GM12878 (cell line): ENCODE results near the gene MTMR10. TPM values are rescaled to one million over a fixed set of nuclear protein-coding genes. Genes with fewer than 3 reads are reported as not detected.
A peak's percentile ranks its signal among the peaks of the same experiment; 100 is the strongest.

Experiments
- CEBPB ChIP-seq, 2 experiments: fragments of 150-350 bp in 1 of 2; IDR thresholded peaks; 2 replicates each; pipeline ENCODE4 v1.6.1; 2012 to 2014; ENCODE audit warnings: low read depth in 2 of 2, low read length in 2 of 2, borderline replicate concordance in 1 of 2, inconsistent platforms in 1 of 2
- CHD4 ChIP-seq: fragments of 200-600 bp; sonication (generic); IDR thresholded peaks from 2 replicates; pipeline ENCODE4 v1.6.1; 2016; ENCODE audit warnings: mild to moderate bottlenecking
- CREB1 ChIP-seq: IDR thresholded peaks from 2 replicates; pipeline ENCODE4 v1.6.1; 2012; ENCODE audit warnings: low read depth, mild to moderate bottlenecking, inconsistent platforms
- DPF2 ChIP-seq: fragments of 450-650 bp; IDR thresholded peaks from 2 replicates; pipeline ENCODE4 v1.6.1; 2017; ENCODE audit warnings: mild to moderate bottlenecking
- FOXK2 ChIP-seq: fragments of 450-650 bp; IDR thresholded peaks from 2 replicates; pipeline ENCODE4 v1.6.1; 2017; ENCODE audit warnings: mild to moderate bottlenecking, moderate library complexity
- IKZF2 ChIP-seq, 2 experiments: fragments of 450-650 bp; IDR thresholded peaks; 2 replicates each; pipeline ENCODE4 v1.6.1; 2017; ENCODE audit warnings: mild to moderate bottlenecking in 2 of 2, moderate library complexity in 2 of 2
- IRF4 ChIP-seq: IDR thresholded peaks from 2 replicates; pipeline ENCODE4 v1.6.1; 2011; ENCODE audit warnings: low read depth, low read length
- JUNB ChIP-seq: IDR thresholded peaks from 2 replicates; pipeline ENCODE4 v1.6.1; 2016; ENCODE audit warnings: antibody characterized with exemption, mild to moderate bottlenecking
- MEF2A ChIP-seq: IDR thresholded peaks from 2 replicates; pipeline ENCODE4 v1.6.1; 2011; ENCODE audit warnings: low read depth, mild to moderate bottlenecking, low read length, moderate library complexity; ENCODE audit not compliant: insufficient read depth
- MXI1 ChIP-seq: fragments of 150-350 bp; IDR thresholded peaks from 2 replicates; pipeline ENCODE4 v1.6.1; 2011; ENCODE audit warnings: low read depth, mild to moderate bottlenecking, inconsistent platforms, low read length, improper control_type of control experiment
- POLR2A ChIP-seq: IDR thresholded peaks from 2 replicates; pipeline ENCODE4 v1.6.1; 2011; ENCODE audit warnings: low read depth, mild to moderate bottlenecking, low read length
- POLR2AphosphoS5 ChIP-seq: IDR thresholded peaks from 2 replicates; pipeline ENCODE4 v1.6.1; 2011; ENCODE audit warnings: mild to moderate bottlenecking, low read length, inconsistent platforms
- RELA ChIP-seq: fragments of 450-650 bp; IDR thresholded peaks from 2 replicates; pipeline ENCODE4 v1.8.0; 2014; ENCODE audit warnings: borderline replicate concordance; ENCODE audit not compliant: partially characterized antibody
- RUNX3 ChIP-seq: IDR thresholded peaks from 2 replicates; pipeline ENCODE4 v1.6.1; 2012; ENCODE audit warnings: low read length, inconsistent platforms
- SMARCA5 ChIP-seq: fragments of 450-650 bp; IDR thresholded peaks from 2 replicates; pipeline ENCODE4 v1.6.1; 2017; ENCODE audit warnings: mild to moderate bottlenecking
- SMC3 ChIP-seq: IDR thresholded peaks from 2 replicates; pipeline ENCODE4 v1.6.1; 2011; ENCODE audit warnings: low read length, improper control_type of control experiment, borderline replicate concordance
- SREBF1 ChIP-seq: IDR thresholded peaks from 2 replicates; pipeline ENCODE4 v1.6.1; 2012; ENCODE audit warnings: mild to moderate bottlenecking, low read length
- STAT1 ChIP-seq: fragments of 450-650 bp; conservative IDR thresholded peaks from 2 replicates; pipeline ENCODE4 v1.6.1; 2014; ENCODE audit warnings: antibody characterized with exemption, mild to moderate bottlenecking
- SUPT20H ChIP-seq: IDR thresholded peaks from 2 replicates; pipeline ENCODE4 v1.6.1; 2011; ENCODE audit warnings: low read depth, mild to moderate bottlenecking, low read length, moderate library complexity, borderline replicate concordance; ENCODE audit not compliant: control insufficient read depth
- ZNF207 ChIP-seq: fragments of 450-650 bp; IDR thresholded peaks from 2 replicates; pipeline ENCODE4 v1.6.1; 2014; ENCODE audit warnings: antibody characterized with exemption, mild to moderate bottlenecking, borderline replicate concordance
- ZNF24 ChIP-seq: fragments of 450-650 bp; IDR thresholded peaks from 2 replicates; pipeline ENCODE4 v1.6.1; 2017; ENCODE audit warnings: antibody characterized with exemption, mild to moderate bottlenecking
- ZNF274 ChIP-seq: IDR thresholded peaks from one replicate; pipeline ENCODE4 v1.8.0; 2011; ENCODE audit not compliant: insufficient read length, insufficient read depth
- ZNF384 ChIP-seq: IDR thresholded peaks from 2 replicates; pipeline ENCODE4 v1.6.1; 2012; ENCODE audit warnings: low read depth, mild to moderate bottlenecking, low read length, improper control_type of control experiment, borderline replicate concordance
- polyA plus RNA-seq, 11 experiments: library from polyadenylated mRNA; depleted of rRNA in 4 of 11; unstranded in 6 of 11; stranded (reverse) in 5 of 11; fragments of >200 nt; fragmentation: Nextera tagmentation in 4 of 11; fragmentation: Illumina TruSeq in 1 of 11; extraction: Ambion mirVana in 4 of 11; extraction: Trizol in 1 of 11; gene quantifications; 1 replicate in 1 of 11; 2 replicates in 10 of 11; pipeline versions ENCODE4 v1.2.1 to v1.2.3, GENCODE V29; 2011 to 2016; ENCODE audit warnings: inconsistent platforms in 2 of 11, missing spikeins in 2 of 11, low read depth in 1 of 11
- total RNA-seq, 4 experiments: library from RNA; depleted of rRNA in 3 of 4; stranded (reverse); fragments of >200 nt in 3 of 4; fragmentation: Illumina TruSeq in 1 of 4; extraction: Trizol in 1 of 4; gene quantifications; 2 replicates each; pipeline versions ENCODE4 v1.2.1 to v1.2.3, GENCODE V29; 2013 to 2021
- TF ChIP-seq, protein P1 (sequence below): fragments of 450-650 bp; IDR thresholded peaks from 2 replicates; pipeline ENCODE4 v1.6.1; 2017; ENCODE audit warnings: antibody characterized with exemption, mild to moderate bottlenecking, moderate library complexity
- TF ChIP-seq, protein P2 (sequence below): IDR thresholded peaks from 2 replicates; pipeline ENCODE4 v1.6.1; 2011; ENCODE audit warnings: low read depth, low read length, improper control_type of control experiment, borderline replicate concordance

MTMR10 gene
- total and polyA plus RNA-seq, 10 of the 15 experiments (the other 5 are each of a cell fraction or from before 2014, with no cell fraction given): 1.9 to 13.6 (median 8.9) TPM

DNA sequence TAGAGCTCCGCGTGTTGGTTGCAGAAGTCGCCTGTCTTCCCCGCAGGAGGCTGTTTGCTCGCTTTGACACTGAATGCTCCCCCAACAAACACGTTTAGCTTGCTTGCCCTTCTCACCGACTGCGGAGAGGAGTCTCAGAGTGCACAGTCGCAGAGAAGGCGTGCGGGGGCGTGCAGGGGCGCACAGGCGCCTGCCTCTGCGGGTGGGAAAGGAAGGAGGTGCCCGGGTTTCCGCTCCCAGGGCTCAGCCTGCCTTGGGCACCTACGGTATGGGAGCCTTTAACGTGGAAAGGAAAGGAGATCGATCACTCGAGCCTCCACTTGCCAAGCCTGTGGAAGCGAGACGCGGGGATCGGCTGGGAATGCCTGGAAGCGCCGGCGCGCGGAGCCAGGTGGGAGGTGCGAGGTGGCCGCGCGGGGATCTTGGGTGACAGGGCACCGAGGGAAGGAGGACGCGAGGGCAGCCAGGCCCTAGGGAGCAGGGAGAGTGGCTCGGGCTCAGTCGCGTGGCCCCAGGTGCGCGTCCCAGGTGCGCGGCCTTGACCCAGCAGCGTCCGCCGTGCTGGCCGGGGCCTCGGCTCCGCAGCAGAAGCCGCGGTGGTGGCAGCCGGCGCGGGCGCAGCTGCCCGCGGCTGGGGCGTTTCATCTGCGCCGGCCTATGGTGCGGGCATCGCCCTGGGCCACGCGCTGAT lies 87.8 kb downstream of the MTMR10 start, which contains the start of gene FAN1 (continued):
- TF ChIP-seq DPF2: peak; percentile 79; the same call in 1 of the 2 replicates
- TF ChIP-seq, protein P1, sequence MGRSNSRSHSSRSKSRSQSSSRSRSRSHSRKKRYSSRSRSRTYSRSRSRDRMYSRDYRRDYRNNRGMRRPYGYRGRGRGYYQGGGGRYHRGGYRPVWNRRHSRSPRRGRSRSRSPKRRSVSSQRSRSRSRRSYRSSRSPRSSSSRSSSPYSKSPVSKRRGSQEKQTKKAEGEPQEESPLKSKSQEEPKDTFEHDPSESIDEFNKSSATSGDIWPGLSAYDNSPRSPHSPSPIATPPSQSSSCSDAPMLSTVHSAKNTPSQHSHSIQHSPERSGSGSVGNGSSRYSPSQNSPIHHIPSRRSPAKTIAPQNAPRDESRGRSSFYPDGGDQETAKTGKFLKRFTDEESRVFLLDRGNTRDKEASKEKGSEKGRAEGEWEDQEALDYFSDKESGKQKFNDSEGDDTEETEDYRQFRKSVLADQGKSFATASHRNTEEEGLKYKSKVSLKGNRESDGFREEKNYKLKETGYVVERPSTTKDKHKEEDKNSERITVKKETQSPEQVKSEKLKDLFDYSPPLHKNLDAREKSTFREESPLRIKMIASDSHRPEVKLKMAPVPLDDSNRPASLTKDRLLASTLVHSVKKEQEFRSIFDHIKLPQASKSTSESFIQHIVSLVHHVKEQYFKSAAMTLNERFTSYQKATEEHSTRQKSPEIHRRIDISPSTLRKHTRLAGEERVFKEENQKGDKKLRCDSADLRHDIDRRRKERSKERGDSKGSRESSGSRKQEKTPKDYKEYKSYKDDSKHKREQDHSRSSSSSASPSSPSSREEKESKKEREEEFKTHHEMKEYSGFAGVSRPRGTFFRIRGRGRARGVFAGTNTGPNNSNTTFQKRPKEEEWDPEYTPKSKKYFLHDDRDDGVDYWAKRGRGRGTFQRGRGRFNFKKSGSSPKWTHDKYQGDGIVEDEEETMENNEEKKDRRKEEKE: no peak
- no peak for TF ChIP-seq CHD4
- peak; percentile 79 for TF ChIP-seq ZNF207
- TF ChIP-seq RELA: peak; percentile 78
- no peak for TF ChIP-seq MEF2A
- TF ChIP-seq STAT1: no peak
- TF ChIP-seq CEBPB (IDR thresholded peaks at IDR 0.05; ENCODE audit: borderline replicate concordance in 1 of 2, low read depth in 2 of 2, low read length in 2 of 2): no peak
- TF ChIP-seq FOXK2: peak; percentile 63
- no peak for TF ChIP-seq JUNB
- no peak for TF ChIP-seq IRF4
- TF ChIP-seq IKZF2 (IDR thresholded peaks at IDR 0.05): peak; percentile 72 to 84
- TF ChIP-seq RUNX3: no peak; the same call in 1 of the 2 replicates
- TF ChIP-seq SMC3: peak; percentile 19; the same call in 1 of the 2 replicates
- TF ChIP-seq, protein P2, sequence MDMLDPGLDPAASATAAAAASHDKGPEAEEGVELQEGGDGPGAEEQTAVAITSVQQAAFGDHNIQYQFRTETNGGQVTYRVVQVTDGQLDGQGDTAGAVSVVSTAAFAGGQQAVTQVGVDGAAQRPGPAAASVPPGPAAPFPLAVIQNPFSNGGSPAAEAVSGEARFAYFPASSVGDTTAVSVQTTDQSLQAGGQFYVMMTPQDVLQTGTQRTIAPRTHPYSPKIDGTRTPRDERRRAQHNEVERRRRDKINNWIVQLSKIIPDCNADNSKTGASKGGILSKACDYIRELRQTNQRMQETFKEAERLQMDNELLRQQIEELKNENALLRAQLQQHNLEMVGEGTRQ: no peak
- no peak for TF ChIP-seq SUPT20H
- TF ChIP-seq POLR2AphosphoS5: peak; percentile 80
- TF ChIP-seq POLR2A: peak; percentile 93
- TF ChIP-seq ZNF274: no peak
- no peak; the same call in none of the 2 replicates for TF ChIP-seq ZNF24
- TF ChIP-seq MXI1: peak; percentile 87; the same call in 1 of the 2 replicates
- no peak for TF ChIP-seq SREBF1
- 0 out of 2 replicates have a peak, but pooled peaks have one; percentile 68 for TF ChIP-seq CREB1
- TF ChIP-seq SMARCA5: peak; percentile 84; the same call in 1 of the 2 replicates
- peak; percentile 32; the same call in 1 of the 2 replicates for TF ChIP-seq ZNF384
